ENCODE results near the gene RERG.

Gene RERG

DNA sequence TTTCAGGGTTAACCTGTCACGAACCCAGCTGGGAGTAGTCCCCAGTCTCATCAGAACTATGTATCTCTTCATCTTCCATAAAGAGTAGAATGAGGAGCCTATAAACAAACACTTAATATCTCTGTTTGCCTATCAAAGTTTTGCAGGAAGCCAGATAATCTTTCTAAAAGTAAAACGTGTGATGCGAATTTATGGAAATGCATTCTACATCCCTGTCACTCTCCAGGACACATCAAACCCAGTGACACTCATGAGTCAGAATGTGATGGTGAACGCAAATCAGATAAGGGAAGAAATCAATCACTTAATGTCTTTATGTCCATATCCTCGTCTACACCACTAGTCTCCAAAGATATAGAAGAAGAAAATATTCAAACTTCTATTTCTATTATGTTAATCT is 37.4 kb downstream of the RERG start:
- no peak for DNase-seq

DNA sequence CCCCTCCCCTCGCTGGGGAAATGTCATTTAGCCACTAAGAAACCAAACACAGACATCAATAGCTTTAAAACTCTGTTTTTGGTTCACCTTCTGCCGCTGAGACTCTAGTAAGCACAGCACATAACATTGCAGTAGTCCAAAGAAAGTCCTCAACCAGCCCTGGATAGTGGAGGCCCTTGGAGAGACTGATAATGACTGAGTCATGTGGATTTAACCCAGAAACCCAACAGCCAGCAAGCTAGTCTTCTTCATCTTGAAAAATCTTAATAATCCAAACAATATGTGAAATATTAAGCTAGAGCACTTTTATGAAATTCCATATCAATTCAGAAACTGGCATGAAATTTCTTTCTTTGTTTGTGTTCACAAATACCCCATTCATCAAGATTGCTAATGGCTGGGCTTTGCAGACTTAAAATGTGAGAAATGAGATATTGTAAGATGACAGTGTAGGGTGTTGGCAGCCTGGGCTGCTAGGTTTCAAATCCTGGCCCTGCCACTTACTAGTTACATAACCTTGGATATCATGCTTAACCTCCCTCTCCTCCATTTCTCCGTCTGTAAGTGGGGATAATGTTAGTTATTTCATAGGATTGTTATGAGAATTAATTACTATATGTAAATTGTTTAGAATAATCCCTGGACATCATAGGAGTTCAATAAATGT is 40.1 kb downstream of the RERG start:
- DNase-seq, result no peak

DNA sequence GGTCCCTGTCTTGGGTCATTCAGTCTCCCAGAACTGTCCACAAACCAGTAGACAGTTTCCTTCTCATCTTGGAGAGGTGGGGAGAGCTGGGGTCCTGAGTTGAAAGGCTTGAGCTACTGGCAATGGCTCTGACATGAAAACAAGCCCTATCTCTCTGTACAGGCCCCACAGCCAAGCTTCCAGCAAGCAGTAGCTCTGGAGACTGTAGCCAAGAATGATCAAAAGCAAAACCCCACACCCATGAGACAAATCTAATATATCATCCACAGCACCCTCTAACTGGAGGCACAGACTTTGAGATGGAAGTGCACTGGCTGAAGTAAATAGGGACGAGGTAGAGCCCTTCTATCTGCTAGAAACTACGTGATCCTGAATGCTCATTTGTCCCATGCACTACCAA is 40.9 kb downstream of the RERG start:
- no peak for DNase-seq

DNA sequence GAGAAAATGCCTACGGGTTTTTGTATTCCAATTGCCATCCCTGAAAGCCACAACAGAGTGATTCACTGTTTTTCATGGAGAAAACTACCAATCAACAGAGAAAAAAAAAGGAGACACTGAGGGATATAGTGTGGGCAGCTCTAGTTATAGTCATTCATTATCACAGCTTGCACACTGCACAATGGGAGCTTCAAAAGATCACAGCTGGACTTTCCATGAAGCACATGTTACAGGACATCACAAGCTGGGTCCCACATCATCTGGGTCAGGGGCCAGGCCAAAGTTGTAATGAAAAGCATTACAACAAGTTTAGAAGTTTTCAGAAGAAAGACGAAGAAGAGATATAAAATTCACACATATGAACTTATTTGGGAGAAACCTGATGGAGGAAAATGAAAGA is 41.5 kb downstream of the RERG start:
- DNase-seq, result no peak

DNA sequence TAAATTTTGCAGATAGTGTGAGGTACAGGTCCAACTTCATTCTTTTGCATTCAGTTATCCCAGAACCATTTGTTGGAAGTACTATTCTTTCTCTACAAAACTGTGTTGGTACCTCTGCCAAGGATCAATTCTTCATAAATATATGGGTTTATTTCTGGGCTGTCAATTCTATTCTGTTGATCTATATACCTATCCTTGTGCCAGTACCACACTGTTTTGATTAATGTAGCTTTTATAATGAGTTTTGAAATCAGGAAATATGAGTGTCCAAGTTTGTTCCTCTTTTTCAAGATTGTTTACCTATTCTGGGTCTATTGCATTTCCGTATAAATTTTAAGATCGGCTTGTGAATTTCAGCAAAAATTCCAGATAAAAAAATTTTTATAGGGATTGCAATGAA is 48.1 kb downstream of the RERG start:
- no peak for DNase-seq

DNA sequence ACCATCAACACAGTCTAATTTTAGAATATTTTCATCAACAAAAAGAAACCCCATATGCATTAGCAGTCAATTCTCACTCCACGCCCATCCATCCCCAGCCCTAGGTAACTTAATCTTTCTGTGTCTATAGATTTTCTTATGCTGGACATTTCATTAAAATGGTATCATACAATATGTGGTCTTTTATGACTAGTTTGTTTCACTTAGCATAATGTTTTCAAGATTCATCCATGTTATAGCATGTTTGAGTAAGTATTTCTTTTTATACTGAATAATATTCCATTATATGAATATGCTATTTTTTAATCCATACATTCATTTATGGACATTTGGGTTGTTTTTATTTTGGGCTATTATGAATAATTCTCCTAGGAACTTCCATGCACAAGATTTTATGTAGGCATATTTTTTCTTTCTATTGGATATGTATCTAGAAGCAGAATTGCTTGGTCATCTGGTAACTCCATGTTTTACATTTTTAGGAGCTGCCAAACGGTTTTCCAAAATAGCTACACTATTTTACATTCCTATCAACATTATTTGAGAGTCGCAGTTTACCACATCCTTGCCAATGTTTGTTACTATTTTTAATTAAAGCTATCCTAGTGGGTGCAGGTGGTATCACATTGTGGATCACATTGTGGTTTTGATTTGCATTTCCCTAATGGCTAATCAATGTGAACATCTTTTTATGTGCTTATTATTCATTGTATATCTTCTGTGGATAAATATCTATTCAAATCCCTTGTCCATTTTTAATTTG is 49.0 kb downstream of the RERG start:
- no peak for DNase-seq

DNA sequence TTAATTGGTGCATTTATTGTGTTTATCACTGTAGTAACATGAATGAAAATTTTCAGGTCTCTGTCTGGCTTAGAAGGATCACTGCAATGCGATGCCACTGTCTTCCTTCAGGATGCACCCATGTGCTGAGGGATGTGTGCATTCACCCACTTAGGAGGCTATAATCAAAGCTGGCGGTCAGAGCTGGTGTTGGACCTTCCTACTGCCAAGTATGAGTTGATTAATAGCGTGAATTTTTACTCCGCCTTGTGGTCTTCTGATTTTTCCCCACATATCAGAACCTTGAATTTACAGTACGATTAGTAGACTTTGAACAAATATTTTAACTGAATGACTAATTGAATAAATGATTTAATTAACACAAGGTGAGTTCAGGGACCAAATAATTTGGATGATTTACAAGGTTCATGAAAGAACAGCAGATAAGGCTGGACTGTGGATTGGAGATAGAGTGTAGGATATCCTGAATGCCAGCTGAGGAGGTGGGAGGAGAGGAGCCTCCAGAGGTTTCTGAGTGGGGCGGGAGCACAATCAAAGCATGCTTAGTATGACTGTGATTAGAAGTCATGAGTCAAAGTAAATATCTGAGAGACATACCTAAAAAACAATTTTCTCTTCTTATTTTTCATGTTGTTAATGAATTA is 50.1 kb downstream of the RERG start:
- DNase-seq, result no peak

DNA sequence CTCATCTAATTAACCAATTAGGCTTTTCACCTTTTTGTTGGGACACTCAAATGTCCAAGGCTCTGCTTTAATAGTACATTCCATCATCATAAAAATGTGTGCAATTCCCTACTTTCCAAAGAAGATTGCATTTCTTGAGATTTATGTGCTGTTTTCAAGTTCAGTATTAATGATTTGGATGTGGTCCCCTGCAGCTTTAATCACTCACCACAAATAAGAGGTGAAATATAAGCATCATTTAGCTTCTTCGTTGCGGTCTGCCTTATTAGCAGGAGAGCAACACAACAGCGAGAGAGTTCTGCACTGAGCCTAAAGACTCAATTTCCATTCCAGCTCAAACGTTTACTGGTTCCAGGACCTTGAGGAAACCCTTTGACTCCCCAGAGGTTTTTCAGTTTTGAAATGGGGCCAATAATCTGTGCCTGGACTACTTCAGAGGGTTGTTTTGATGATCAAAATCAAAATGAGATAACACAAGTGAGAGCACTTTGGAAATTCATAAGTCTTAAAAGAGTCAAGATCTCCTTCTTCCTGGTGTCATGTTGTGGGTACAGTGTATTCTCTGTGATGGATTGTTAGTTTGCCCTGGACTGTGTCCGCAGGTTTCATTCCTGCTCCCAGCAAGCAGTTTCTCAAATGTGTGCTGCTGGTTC is 53.1 kb downstream of the RERG start:
- DNase-seq, result no peak

DNA sequence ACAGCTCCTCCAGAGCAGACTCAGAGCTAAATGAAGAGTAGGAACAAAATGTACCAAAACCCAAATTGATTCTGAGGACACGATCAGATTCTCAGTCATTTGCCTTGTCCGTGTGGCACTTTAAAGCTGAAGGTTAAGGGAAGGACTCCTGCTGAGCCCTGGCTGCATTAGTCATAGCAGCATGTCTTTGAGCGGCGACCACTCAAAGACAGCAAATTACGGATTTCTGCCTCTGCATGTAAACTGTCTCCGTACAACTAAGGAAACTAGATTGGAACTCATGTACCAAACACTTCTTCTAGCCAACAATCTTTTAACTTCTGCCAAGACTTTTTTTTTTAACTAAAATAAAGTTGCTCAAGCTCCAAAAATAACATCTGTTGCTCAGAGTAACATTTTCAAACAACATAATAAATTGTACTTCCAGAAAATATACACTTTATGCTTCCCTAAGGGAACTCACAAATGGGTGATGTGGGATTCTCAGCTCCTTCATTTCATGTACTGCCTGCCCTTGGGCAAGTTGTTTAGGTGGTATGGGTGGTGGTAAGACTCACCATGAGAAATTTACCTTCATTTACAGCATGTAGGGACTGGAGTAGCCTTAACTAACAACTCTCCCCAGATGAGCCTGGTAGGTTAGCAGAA is 56.1 kb downstream of the RERG start:
- no peak for DNase-seq

DNA sequence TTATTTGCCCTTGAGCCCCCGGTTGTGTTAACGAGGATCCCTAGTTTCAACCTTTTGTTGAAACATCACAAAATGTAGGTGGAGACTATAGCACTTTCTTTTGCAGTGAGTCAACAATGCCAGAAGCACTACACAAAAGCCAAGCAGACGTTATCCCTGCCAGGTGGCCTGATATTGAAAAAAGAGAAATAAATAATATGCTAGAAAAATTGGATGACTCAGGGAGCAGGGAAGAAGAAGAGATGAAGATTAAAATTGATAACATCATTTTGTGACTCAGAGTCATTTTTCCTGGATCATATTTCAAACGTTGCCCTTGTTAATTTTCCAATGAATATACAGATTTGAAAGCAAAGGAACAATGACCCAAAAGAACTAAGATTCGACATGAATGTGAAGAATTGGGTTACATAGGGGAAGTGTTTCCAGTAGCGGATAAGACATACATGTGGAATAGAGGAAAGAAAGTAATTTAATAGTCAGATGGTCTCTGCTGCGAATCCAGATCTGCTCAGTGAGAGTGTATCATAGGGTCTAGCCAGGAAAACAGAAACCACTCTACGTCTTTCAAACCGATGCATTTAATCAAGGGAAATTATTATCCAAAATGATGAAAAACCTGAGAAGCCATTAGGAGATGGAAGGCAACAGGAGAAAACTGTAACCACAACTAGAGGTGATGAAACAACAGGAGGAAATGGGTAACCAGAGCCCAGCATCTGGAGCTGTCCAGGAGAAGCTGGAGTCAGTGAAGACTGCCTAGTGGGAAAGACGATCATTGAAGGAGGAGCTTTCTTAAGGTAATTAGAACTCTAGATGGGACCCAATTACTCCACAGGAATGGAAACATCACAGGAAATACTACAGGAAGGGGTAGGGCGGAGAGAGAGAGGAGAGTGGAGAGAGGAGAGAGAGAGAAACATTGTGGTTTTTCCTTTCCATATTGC is 57.9 kb downstream of the RERG start:
- no peak for DNase-seq

DNA sequence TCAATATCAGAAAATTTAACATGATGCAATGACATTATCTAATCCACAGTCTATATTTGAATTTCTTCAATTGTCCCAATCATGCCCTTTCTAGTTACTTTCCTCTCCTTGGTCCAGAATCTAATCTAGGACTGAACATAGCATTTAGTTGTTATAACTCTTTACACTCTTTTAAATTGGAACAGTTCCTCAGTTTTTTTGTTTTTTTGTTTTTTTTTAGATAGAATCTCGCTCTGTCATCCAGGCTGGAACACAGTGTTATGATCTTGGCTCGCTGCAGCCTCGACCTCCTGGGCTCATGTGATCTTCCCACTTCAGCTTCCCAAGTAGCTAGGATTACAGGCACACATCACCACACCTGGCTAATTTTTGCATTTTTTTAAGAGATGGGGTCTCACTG is 63.1 kb downstream of the RERG start:
- no peak for DNase-seq

DNA sequence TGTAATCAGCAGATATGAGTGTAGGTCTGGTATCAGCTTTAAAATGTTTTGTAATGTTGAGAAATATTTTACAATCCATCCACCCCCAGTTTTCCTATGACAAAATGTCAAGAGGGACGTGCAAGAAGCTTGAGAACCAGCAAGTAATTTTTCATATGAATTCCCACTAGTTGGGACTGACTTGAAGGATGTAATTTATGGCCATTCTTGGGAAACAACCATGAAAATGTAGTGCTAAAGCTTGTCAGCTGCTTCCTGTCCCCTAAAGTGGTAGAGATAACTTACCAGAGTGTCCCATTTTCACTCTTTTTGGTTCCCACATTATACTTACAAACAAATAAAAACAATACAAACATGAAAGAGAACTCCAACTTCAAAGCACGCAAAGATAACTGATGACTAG is 63.9 kb downstream of the RERG start:
- DNase-seq, result no peak

DNA sequence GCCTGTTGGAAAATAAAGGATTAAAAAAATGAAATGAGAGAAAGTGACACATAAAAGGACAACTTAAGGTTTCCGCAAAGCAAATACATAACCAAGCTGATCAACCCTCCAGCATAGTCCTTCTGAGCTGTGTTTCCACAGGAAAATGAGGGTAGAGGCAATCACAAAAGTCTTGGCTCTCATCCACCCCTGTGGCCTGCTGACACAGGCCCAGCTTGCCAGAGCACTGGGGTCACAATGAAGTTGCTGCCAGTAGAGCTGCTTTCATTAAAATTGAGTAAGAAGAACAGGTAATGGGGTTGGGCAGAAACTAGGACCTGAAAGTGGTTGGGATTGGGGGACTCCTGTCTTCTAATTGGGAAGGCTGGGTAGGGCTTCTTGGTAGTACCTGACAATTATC is 65.9 kb downstream of the RERG start:
- no peak for DNase-seq

DNA sequence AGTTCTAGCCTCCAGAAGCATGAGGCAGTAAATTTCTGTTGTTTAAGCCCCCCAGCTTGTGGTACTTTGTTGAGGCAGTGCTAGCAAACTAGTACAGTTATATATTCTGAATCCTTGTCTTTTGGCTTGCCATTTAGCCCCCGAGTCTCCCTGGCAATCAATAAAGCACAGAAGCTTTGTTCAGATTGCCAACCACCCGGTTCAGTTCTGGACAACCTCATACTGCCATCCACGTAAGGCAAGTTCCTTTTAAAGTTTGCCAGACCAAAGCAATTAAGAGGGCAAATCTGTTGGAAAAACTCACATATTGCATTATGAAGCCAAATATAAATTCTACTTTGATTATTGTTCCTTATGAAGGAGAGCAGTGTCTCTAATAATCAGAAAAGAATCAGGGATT is 67.1 kb downstream of the RERG start:
- DNase-seq, result no peak

DNA sequence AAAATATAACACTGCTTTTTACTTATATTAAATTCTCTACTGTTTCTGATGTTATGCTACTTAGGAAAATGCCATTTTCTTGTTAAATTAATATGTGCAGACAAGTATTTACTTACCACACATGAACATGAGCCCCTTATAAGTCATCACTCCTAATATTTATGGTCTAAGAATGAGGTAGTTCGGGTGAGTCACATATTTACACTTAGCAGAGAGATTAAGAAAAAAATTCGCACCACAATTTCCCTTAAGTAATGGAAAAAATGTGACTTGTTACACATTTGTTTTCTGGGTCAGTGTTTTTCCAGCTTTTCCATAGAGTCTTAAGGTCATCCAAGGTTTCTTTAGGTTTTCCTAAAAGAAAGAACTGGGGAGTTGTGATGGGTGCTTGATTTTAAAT is 68.3 kb downstream of the RERG start:
- no peak for DNase-seq

DNA sequence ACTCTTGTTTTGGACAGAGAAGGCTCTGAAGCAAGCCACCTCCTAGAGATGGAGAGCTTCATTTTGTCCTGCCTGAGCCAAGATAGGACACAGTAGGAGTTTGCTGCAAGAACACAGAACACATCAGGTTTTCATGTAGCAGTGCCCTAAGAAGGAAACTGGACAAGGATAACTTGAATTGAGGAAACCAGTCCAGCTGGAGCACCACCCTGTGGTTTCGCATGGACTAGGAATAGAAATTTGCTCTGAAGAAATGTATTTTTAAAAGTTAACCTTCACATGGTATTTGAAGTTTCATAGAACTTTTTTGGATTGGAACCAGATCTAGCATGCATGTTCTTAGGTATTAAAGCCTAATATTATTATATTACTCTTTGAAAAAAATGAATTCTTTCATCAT is 68.8 kb downstream of the RERG start:
- DNase-seq, result no peak

DNA sequence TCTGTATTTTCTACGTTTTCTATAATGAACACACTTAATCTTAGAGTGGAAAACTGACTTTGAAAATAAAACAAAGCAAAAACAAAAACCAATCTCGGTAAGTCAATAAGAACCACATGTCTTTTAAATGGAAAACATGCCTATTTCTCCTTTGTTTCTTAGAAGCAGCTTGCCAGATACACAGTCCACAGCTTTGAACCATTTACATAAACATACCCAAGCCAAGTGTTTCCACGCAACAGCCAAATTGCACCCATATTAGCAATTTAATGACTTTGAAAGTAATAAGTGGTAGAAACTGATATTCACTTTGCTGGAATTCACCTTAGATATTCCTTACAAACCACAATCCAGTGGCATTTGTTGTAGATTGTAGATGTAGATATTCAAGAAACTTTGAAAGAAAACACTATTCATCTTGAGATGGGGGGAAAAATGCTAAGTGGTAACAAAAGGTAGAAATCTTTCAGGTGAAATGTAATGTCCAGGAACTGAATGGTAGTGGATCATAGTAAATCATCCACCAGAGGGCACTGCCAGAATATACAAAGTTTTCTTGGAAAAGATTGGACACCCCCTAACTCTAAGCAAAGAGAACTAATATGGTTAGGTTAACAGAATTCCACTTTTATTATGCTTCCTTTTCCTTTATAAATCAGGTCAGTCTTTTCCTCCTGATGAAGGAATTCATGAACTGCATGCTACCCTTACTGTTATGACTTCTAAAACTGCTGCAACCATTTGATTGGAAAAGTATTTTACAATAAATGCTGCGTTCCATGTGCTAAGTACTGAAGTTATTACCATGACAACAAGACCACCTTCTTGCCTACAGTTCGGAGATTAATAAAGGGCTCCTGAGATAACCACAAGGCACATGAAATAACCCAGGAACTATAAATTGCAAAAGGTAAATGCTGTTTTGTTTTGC is 69.8 kb downstream of the RERG start:
- no peak for DNase-seq

DNA sequence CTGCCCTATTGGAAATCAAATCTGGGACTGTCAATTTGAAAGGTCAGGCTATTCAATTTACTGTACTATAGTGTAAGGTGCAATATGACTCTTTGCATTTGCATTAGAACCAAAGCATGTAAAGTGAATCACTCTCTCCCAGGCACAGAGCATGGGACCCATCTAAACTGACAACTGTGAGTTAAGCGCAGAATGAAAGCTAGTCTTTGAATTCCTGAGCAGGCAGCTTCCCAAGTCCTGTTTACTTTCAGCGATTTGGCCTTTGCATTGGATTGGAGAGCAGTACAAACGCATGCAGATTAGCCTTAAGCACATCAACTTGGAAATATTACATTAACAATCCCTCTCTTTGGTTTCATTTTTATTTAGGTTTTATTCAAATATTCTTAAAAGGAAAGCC is 74.6 kb downstream of the RERG start:
- no peak for DNase-seq

DNA sequence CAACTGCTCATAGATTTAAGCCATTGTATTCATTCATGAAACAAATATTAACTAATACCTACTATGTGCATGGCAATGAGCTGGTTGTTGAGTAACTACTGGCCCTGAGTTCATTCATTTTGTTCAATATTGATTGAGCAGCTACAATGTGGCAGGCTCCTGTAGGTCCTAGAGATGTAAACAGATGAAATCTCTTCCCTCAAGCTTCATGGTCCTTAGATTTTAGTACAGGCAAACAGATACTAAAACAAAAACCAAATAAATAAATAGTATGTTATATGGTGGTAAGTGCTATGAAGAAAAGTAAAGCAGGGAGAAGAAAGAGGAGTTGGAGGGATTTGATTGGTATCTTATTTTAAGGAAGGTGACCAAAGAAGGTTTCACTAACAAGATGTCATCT is 77.8 kb downstream of the RERG start:
- no peak for DNase-seq

DNA sequence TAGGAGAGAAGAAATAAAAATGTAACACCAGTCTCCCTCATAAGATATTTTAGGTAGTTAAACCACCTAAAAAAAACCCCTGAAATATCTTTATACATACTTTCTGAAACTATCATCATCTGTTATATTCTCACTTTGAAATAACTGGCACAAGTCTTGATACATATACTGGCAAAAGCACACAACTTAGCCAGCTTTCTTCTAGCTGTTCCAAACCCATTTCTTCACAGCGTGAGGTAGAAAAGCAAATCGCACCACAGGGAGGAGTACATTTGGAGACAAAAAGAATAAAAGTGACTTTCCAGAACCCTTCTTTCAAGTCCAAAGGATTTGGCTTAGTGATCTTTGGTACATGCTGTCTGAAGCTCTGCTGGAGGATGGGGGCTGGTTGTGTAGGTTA is 78.5 kb downstream of the RERG start:
- no peak for DNase-seq

DNA sequence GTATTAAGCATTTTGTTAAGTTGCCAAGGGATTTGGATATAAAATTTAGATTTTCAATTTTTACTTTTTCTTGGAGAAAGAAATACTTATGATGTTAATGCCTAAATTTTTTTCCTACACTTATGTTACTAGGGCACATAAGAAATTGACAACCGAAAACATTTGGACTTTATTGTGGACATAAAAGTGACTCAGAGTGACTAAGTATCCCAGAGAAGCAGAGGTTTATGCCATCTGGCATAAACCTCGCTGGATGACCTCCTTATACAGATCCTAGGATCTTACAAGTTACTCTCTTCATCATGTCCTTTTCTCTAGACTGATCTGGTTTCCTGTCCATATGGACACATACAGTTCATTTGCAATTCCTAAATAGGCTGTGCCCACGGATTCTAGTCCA is 89.8 kb downstream of the RERG start:
- no peak for DNase-seq

All from activated CD4-positive, alpha-beta T cell treated with anti-CD3 and anti-CD28 coated beads, Interleukin-10, Interleukin-2, amounts not matched to agents 100 ng/mL and 50 ng/mL, durations not matched to agents 16 hours and 8 hours (primary cell).